T-helper 1 cell treated with Interleukin-12 subunit alpha and Interleukin-12 subunit beta and Interleukin-4 antibody, amounts not matched to agents 30 μg/mL and 1 μg/mL, for 36 hours (primary cell): ENCODE results near the gene HYAL1.
A peak's percentile ranks its signal among the peaks of the same experiment; 100 is the strongest.

ENCODE experiments used
- H3K27ac Mint-ChIP-seq: one replicate; pipeline ENCODE4 v1.8.0; 2021; ENCODE audit warnings: mild to moderate bottlenecking, mixed read lengths
- H3K27me3 Mint-ChIP-seq: one replicate; pipeline ENCODE4 v1.8.0; 2021; ENCODE audit warnings: low read depth, mixed read lengths
- H3K36me3 Mint-ChIP-seq: one replicate; pipeline ENCODE4 v1.8.0; 2021; ENCODE audit warnings: low read depth, mixed read lengths
- H3K4me1 Mint-ChIP-seq: one replicate; pipeline ENCODE4 v1.8.0; 2021; ENCODE audit warnings: low read depth, mixed read lengths
- H3K4me3 Mint-ChIP-seq: one replicate; pipeline ENCODE4 v1.8.0; 2021; ENCODE audit warnings: mild to moderate bottlenecking, moderate library complexity, mixed read lengths
- H3K9me3 Mint-ChIP-seq: one replicate; pipeline ENCODE4 v1.8.0; 2021; ENCODE audit warnings: mixed read lengths

HYAL1 gene, protein sequence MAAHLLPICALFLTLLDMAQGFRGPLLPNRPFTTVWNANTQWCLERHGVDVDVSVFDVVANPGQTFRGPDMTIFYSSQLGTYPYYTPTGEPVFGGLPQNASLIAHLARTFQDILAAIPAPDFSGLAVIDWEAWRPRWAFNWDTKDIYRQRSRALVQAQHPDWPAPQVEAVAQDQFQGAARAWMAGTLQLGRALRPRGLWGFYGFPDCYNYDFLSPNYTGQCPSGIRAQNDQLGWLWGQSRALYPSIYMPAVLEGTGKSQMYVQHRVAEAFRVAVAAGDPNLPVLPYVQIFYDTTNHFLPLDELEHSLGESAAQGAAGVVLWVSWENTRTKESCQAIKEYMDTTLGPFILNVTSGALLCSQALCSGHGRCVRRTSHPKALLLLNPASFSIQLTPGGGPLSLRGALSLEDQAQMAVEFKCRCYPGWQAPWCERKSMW

DNA sequence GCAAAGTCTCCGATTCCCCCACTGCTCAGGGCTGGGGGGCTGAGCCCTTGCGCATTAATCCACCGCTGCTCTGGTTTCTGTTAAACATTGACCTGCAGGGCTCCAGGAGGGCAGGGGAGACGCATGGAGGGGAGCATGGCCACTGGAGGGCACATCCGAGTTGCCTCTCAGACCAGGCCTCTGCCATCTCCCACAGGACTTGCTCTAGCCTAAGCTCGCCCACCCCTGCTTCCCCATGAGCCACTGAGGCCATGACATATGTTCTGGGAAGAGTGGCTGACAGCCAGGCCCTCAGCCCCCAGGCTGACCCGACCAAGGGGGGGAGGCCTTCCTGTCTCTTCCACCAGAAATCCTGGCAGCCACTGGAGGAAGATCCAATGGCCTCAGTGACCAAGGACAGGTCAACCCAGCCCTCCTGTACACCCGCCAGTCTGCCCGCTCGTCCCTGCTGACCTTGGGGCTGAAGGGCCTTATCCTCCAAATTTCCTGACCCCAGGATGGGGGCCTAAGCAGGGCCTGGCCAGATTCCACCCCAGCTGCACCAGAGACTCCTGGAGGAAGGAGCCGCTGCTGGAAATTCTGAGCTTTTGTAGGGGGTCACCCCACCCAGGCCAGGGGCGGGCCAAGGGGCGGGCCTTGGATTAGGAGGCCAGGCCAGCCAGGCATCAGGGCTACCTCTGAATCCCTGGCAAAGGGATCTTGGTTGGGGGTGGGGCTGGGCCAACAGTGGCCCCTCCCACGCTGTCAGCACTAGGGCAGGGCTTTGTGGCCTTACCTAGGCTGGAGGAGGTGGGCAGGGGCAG is at the start of gene HYAL1:
TSS of gene HYAL1 (minus strand) at position 562 of the 803 bp plus-strand sequence. CDS start 618 bp downstream, outside the sequence.
- Mint-ChIP-seq H3K4me3 (no peak within 1 kb of the TSS), H3K27ac (no peak within 1 kb of the TSS), H3K27me3 (no peaks in the 10 kb centered on the region), H3K9me3 (no peaks in the 10 kb centered on the region), H3K36me3 (peaks cover under 1% of the 10 kb centered on the region), H3K4me1 (peaks cover 10% of the 10 kb centered on the region)

DNA sequence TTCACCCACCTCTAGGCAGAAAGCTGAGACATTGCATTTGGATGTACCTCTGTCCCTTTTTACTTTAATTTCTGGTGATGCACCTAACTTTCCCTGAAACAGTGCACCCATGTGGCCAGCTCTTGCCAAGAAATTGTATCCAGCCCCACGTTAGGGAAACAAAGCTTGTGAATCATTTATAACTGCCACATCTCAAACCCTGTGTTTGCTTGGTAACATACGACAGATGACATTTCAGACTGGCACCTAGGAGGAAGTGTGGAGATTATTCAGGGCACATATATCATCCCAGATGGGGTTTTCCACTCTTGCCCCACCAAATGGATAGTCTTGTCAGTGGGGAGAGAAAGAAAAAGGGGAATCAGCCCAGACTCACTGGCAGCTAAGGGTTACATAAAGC is 49.4 kb upstream of the HYAL1 start:
- H3K36me3 Mint-ChIP-seq: peaks cover 37% of the 10 kb centered on the region
- H3K9me3 Mint-ChIP-seq: no peaks in the 10 kb centered on the region
- H3K4me1 Mint-ChIP-seq: peaks cover 46% of the 10 kb centered on the region
- H3K4me3 Mint-ChIP-seq: no peak overlapping the region
- H3K27ac Mint-ChIP-seq: peak overlapping the region; percentile 31
- no peaks in the 10 kb centered on the region for H3K27me3 Mint-ChIP-seq

DNA sequence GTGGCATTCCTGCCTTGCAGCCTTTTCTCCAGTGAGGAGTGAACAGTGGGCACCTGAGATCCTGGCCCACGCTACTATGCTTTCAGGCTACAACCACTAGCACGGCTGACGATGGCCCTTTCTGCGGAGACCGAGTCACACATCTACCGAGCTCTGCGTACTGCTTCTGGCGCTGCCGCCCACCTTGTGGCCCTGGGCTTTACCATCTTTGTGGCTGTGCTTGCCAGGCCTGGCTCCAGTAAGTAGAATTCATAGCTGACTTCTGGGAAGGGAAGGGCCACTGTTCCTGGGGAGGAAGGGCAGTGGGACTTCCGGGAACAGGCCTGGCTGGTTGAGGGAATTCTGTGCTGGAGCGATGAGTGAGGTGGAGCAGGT is 47.9 kb upstream of the HYAL1 start:
- Mint-ChIP-seq H3K27ac (peak overlapping the region; percentile 97), H3K27me3 (no peaks in the 10 kb centered on the region), H3K9me3 (no peaks in the 10 kb centered on the region), H3K36me3 (peaks cover 41% of the 10 kb centered on the region), H3K4me1 (peaks cover 37% of the 10 kb centered on the region), H3K4me3 (peak overlapping the region; percentile 91)

DNA sequence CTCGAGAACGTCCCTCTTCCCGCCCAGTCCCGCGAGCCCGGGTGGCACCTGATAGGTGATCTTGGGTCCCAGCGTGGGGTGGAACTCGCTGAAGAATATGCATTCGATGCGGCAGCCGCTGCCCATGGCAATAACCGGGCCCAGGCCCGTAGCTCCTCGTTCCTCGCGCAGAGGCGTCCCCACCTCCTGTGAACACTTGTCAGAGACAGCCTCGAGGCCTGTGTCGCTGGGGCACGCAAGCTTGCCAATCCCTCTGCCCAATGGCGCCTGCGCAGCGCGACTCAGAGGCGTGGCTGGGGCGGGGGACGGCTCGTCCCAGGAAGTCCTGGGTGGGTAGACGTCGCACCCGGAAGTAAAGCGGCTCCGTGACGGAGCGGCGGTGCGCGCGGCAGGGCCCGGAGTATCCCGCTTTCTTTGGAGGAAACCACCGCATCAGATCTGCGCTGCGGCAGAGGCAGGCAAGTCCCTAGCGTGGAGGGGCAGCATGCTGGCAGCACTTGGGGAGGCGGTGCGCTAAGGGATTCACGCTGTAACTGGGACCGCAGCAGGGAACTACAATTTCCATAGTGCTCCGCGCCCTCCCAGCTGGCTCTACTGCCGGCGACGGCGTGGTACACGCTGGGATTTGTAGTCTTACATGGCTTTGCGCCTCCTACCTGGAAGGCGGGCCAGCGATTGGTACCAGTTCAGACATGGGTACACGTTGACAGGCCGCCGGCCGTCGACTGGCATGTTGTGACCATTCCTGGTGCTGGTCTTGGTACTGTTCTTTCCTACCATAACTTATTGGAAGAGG is 47.4 kb upstream of the HYAL1 start, which contains the start of the genes CYB561D2 and NPRL2:
TSS of gene CYB561D2 (plus strand) at position 336 of the 796 bp plus-strand sequence. CDS start 572 bp downstream, outside the sequence.
TSS of gene NPRL2 (minus strand) at position 249 of the 796 bp plus-strand sequence. CDS start at position 126, 123 bp downstream.
- Mint-ChIP-seq H3K4me3 (peak within 1 kb of the TSS; percentile 91), H3K36me3 (peaks cover 41% of the 10 kb centered on the region), H3K9me3 (no peaks in the 10 kb centered on the region), H3K27me3 (no peaks in the 10 kb centered on the region), H3K27ac (peak within 1 kb of the TSS; percentile 97), H3K4me1 (peaks cover 40% of the 10 kb centered on the region)

DNA sequence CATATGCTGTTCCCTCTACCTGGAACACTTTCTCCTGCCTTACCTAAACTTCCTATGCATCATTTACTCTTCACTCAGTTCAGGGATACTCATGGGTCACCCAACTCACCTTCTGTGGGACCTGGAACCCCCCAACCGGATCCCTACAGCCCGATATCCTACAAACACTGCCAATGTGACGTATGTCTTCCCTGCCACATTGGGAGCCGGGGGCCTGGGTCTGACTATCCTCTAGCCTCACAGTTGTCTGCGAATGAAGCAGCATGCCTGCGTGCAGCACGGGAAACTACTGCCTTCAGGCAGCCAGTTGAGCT is 46.8 kb upstream of the HYAL1 start:
- no peaks in the 10 kb centered on the region for H3K27me3 Mint-ChIP-seq
- peaks cover 40% of the 10 kb centered on the region for H3K4me1 Mint-ChIP-seq
- peak overlapping the region; percentile 91 for H3K4me3 Mint-ChIP-seq

DNA sequence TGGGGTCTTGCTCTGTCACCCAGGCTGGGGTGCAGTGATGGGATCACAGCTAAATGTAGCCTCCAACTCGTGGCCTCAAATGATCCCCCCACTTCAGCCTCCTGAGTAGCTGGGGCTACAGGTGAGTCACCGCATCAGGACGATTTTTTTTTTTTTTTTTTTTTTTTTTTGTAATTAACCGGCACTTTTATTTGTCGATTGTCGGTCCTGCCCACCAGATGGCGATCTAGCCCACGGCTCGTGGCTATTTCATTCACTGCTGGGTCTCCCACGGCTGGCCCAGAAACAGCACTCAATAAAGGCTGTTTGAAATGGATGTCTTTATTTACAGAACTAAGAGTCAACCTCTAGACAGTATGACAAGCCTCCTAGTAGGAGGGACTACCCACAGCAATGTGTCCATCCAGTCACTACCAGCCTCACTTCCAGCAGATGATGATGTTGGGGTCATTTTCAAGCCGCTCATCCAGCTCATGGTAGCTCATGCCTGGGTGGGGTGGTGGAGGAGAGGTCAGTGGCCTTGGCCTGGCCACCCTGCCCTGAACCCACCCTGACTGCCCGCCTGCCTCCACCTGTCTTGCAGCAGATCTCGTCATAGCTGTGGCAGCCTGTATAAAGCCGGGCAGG is 43.9 kb upstream of the HYAL1 start:
- Mint-ChIP-seq H3K27me3 (no peaks in the 10 kb centered on the region), H3K4me3 (no peak overlapping the region), H3K9me3 (no peaks in the 10 kb centered on the region), H3K27ac (no peak overlapping the region), H3K4me1 (peaks cover 44% of the 10 kb centered on the region), H3K36me3 (peaks cover 26% of the 10 kb centered on the region)

More for the DNA sequence above, 46.8 kb upstream of the HYAL1 start:
- H3K36me3 Mint-ChIP-seq: peaks cover 38% of the 10 kb centered on the region
- H3K9me3 Mint-ChIP-seq: no peaks in the 10 kb centered on the region
- peak overlapping the region; percentile 97 for H3K27ac Mint-ChIP-seq

DNA sequence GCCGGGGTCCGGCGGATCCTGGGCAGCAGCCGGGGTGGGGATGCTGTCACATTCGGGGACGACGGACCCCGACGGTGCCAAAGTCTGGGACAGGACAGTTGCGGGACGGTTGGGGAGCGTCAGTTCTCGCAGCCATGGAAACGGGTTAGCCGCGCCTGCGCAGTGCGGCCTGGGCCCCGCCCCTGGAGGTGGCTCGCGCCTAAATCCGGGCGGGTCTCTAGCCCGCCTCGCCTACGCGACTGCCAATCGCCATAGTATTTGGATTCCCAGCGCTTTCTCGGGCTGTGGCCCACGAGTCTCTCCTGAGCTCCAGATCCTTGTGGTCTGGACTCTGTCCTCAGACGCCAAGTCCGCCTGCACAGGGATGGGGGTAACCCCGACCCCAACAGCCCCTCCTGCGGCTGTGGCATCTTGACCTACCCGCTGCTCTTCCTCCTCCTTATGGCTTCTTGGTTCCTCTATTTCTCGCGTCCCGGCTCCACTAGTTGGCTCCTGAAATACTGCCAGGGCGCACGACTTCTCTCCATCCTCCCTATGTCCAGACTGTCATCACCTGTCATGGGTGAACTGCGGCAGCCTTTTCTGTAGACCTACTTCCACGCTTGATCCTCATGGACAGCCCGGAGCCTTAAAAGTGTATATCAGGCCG is 42.3 kb upstream of the HYAL1 start, which contains the start of gene ZMYND10:
TSS of gene ZMYND10 (minus strand) at position 147 of the 649 bp plus-strand sequence. CDS start 153 bp downstream, outside the sequence.
- H3K27ac Mint-ChIP-seq: peak within 1 kb of the TSS; percentile 36
- H3K27me3 Mint-ChIP-seq: no peaks in the 10 kb centered on the region
- H3K36me3 Mint-ChIP-seq: peaks cover 20% of the 10 kb centered on the region
- peak within 1 kb of the TSS; percentile 85 for H3K4me3 Mint-ChIP-seq
- no peaks in the 10 kb centered on the region for H3K9me3 Mint-ChIP-seq
- peaks cover 39% of the 10 kb centered on the region for H3K4me1 Mint-ChIP-seq

DNA sequence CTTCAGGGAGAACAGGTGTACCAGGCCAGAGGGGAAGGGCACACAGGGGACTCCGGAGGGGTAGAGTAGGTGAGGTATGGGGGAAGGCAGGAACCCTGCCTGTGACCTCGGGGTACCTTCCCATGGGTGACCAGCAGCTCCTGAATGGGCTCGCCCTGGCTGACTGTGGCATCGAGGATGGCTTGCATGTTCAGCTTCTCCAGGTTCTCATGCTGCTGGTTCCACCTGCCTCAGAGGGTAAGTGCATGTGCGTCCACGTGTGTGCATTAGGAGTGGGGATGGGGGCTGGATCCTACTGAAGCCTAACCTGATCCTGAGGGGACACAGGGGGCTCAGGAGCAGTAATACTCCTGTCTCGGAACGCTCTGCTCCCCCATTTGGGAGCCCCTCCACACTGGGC is 41.6 kb upstream of the HYAL1 start:
- H3K27ac Mint-ChIP-seq: no peak overlapping the region
- no peak overlapping the region for H3K4me3 Mint-ChIP-seq
- no peaks in the 10 kb centered on the region for H3K27me3 Mint-ChIP-seq
- no peaks in the 10 kb centered on the region for H3K9me3 Mint-ChIP-seq
- H3K36me3 Mint-ChIP-seq: peaks cover 18% of the 10 kb centered on the region
- H3K4me1 Mint-ChIP-seq: peaks cover 34% of the 10 kb centered on the region

DNA sequence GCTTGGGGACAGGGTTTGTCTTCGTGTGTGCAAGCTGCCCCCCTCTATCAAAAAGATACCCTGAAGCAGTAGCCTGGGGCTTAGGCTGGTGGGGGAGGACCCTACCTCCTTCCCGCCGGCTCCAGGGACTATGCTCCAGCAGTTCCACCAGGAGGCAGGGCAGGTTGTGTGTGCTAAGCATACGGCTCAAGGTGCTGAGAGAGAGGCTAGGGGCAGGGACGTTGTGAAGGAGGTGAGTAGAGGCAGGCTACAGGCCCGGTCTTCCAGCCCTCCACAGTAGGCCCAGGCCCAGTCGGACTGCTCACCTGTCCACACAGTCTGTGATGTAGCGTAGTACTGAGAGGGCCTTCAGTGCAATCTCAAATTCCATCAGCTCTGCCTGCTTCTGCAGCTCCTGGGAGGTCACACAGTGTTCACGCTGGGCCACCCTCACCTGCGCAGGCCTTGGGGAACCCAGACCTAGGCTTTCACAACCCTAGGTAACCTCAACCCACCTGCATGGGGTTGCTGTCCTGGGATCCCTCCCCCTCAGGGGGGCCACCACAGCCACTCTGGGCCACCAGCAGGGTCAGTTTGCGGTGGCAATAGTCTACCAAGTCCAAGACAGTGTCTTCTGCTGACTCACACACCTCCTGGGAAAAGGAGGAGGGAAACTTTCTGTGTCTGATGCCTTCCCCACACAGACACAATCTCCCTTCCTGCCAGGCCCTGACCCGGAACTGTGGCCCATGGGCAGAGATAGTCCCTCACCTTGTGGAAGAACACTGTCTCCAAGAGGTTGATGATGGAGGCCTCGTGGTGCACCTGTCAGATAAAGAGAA is 39.6 kb upstream of the HYAL1 start:
- H3K9me3 Mint-ChIP-seq: no peaks in the 10 kb centered on the region
- H3K27me3 Mint-ChIP-seq: no peaks in the 10 kb centered on the region
- peaks cover 35% of the 10 kb centered on the region for H3K4me1 Mint-ChIP-seq
- peak overlapping the region; percentile 41 for H3K27ac Mint-ChIP-seq
- peaks cover 23% of the 10 kb centered on the region for H3K36me3 Mint-ChIP-seq
- H3K4me3 Mint-ChIP-seq: no peak overlapping the region

DNA sequence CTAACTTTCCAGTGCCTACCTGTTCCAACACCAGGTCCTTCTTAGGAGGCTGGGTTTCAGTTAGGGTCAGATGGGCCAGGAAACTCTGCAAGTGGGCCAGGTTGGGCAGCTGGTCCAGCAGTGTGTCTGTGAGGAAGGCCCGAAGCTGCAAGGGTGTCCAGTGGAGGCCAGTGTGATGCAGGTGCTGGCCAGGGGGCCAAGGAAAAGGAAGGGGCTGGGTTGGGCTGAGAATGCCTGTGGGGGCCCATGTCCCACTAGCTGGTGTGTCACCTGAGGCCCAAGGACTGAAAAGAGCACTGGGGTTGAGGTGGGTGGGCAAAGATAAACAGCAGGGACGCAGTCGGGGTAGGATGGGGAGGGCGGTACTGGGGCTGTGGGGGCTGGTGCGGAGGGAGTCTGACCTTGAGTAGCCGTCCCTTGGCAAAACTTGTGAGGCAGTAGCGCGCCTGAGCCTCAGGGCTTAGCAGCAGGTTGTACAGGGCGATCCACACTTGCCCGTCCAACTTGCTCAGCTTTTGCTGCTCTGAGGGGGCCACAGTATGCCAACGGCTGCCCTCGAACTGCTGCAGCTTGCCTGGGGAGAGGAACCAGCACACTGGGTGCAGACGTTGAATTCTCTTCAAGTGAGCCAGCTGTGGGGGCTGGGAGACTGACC is 38.7 kb upstream of the HYAL1 start:
- H3K27me3 Mint-ChIP-seq: no peaks in the 10 kb centered on the region
- H3K4me3 Mint-ChIP-seq: no peak overlapping the region
- no peaks in the 10 kb centered on the region for H3K9me3 Mint-ChIP-seq
- H3K27ac Mint-ChIP-seq: peak overlapping the region; percentile 62
- H3K4me1 Mint-ChIP-seq: peaks cover 30% of the 10 kb centered on the region
- peaks cover 18% of the 10 kb centered on the region for H3K36me3 Mint-ChIP-seq

DNA sequence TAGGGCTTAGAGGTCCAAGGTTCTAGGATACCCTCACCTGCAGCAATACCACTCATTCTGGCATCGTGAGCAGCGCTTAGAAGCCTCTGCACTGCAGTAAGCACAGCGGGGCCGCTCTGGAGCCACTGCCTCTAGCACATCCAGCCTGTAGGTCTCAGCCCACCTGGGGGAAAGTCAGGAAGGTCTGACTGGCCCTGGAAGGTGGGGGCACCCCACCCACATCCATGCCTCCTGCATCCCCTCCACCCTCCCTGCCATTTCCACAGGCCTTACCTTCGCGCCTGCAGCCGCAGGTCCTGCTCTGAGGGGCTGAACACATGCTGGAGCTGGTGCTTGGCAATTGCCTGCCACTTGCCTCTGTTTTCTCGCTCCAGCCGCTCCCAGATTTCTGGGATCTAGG is 38.2 kb upstream of the HYAL1 start:
- Mint-ChIP-seq H3K36me3 (peaks cover 19% of the 10 kb centered on the region), H3K27me3 (no peaks in the 10 kb centered on the region), H3K27ac (peak overlapping the region; percentile 88), H3K4me1 (peaks cover 31% of the 10 kb centered on the region), H3K9me3 (no peaks in the 10 kb centered on the region), H3K4me3 (peak overlapping the region; percentile 78)

DNA sequence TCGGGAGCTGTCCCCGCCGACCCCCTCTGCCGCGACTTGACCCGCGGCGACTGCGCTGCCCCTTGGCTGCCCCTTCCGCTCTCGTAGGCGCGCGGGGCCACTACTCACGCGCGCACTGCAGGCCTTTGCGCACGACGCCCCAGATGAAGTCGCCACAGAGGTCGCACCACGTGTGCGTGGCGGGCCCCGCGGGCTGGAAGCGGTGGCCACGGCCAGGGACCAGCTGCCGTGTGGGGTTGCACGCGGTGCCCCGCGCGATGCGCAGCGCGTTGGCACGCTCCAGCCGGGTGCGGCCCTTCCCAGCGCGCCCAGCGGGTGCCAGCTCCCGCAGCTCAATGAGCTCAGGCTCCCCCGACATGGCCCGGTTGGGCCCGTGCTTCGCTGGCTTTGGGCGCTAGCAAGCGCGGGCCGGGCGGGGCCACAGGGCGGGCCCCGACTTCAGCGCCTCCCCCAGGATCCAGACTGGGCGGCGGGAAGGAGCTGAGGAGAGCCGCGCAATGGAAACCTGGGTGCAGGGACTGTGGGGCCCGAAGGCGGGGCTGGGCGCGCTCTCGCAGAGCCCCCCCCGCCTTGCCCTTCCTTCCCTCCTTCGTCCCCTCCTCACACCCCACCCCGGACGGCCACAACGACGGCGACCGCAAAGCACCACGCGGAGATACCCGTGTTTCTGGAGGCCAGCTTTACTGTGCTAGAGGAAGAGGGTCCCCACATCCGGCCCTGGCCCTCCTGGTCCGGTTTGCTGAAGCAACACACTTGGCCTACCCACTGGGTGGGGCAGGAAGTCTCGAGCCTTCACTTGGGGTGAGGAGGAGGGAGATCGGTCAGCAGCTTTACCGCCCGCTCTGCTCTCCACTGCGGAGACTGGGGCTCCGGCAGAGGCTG is 37.3 kb upstream of the HYAL1 start, which contains the start of gene RASSF1:
TSS of gene RASSF1 (minus strand) at position 389 of the 882 bp plus-strand sequence. CDS start at position 358, 31 bp downstream.
- Mint-ChIP-seq H3K27me3 (no peaks in the 10 kb centered on the region), H3K27ac (peak within 1 kb of the TSS; percentile 94), H3K36me3 (peaks cover 27% of the 10 kb centered on the region), H3K4me3 (peak within 1 kb of the TSS; percentile 95), H3K9me3 (no peaks in the 10 kb centered on the region), H3K4me1 (peaks cover 35% of the 10 kb centered on the region)
